GM18502 (cell line): Measurements from ENCODE around the gene PLCH2.
"Not testable (repeated sequence)": the region's sequence is repeated elsewhere in the genome, so short reads cannot be mapped to it uniquely, and the experiment has no call there.

Experiments
- ATAC-seq: cut with Tn5 transposase; IDR thresholded peaks from one replicate; pipeline ENCODE4 v1.9.1; 2021; ENCODE audit warnings: mild to moderate bottlenecking; ENCODE audit not compliant: unreplicated experiment, poor library complexity

PLCH2 gene

GRCh38 chr1:2459102-2459753 lies 16.9 kb upstream of the PLCH2 start:
- ATAC-seq: not testable (repeated sequence)

GRCh38 chr1:2459757-2460156 lies 16.3 kb upstream of the PLCH2 start:
- no peak for ATAC-seq

- ATAC-seq: no peak
These were observed 15.9 kb upstream of the PLCH2 start for GRCh38 chr1:2460203-2460602.

DNA sequence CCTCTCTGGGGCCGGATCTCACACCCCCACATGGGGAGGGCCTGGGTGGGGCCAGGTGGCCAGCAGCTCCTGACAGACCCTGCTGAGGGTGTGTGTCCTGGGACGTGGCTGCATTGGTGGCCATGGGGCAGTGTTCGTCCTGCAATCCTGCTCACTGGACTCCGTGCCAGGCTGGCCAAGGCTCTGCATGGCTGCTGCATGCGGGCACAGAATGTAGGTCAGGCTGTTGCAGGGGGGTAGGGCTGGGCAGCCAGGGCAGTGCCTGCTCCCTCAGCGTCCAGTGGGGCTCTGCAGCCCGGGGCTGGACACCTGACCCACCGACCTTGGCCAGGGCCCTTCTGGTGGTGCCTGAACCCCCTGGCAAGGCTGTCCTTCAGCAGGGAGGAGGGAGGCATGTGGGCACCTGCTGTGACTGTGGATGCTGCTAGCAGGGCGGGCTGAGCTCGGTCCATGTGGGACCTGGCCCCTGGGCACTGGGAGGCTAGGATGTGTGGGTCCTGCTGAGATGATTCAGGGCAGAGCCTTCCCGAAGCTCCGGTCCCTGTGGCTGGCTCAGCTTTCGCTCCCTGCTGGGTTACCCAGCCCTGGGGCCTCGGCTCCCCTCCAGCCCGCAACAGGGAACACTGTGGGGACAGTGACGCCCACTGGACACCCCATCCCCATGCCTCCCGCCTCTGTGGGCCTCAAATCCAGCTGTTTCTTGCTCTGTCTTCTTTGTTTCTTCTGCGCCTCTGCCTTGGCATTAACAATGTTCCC lies 14.9 kb upstream of the PLCH2 start:
- ATAC-seq: no peak

DNA sequence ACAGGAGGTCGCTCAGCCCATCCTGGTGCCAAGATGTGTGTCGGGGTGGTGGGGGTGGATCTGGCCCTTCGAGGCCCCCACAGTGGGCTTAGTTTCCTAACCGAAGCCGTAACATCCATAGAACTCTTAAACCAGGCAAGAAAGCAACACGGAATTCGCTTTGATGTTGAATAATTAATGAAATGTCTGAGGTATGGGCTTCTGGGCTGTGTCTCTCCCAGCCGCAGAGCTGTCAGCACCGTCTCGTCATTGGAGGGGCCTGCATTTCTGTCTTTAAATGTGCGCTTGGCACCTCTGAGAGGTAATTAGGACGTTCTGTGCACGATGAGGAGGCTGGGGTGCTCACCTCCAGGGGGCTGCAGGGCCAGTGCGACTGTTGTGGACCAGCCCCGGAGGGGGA lies 13.3 kb upstream of the PLCH2 start:
- ATAC-seq: no peak

GRCh38 chr1:2463396-2463795 lies 12.7 kb upstream of the PLCH2 start:
- ATAC-seq: no peak

DNA sequence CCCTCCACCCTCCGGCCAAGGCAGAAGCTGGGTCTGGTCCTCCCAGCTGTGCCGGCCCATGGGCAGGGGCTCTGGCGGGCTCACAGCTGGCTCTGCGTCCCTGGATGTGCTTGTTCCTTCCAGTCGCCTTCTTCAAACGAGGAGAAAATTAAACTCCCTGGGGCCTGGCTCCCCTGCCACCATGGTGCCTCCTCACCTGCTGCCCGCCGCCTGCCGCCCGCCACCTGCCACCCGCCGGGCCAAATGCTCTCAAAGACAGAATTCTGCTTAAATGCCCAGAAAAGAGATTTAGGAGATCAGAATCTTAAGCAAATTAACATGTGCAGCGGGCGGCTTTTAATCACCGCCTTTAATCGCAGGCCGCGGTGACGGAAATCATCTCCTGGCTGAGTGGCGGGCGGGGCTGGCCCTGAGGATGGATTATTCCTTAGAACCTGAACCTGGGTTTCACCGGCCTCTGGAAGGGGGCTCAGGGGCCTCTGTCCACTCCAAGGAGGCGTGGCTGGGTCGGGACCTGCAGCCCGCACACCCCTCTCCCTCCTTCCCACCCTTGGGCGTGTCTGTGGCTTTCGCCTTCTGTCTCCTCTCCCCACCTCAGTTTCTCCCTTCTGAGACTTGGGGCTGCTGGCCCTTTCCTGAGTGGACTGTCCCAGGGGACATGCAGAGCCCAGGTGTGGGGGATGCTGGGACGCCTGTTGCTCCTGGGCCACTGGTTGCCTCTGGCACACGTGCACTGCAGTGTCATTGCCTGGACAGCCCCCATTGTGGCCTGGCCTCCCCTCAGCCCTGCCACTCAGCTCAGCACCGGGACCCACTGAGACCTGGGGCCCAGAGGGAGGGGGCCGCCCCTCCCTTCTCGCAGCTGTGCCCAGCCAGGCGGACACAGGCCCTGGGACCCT lies 10.5 kb upstream of the PLCH2 start:
- ATAC-seq: no peak

- ATAC-seq: no peak
These were observed 9.8 kb upstream of the PLCH2 start for GRCh38 chr1:2466270-2466665.

DNA sequence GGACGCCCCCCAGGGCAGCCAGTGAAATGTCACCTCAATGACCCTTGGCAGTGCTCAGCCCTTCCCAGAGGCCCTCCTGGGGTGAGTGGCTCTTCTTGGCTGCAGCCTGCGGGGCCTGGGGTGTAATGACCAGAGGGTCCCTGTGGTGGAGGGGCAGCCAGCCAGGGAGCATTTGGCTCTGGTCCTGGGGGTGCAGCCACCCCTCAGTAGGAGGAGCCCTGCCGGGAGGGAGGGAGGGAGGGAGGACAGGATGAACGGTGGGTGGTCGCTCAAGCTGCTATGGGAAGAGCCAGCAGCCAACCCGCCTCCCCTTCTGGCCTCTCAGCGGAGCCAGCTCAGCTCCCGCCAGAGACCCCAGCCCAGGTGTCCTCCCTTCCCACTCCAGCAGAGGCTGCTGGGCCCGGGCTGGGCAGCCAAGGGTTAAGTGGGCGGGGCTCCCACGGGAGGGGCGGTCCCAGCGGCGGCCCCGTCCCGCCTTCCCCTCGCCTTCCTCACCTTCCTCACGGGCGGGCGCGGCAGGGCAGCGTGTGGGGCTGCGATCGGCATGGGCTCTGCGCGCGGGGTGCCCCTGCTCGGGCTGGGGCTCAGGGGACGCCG lies 9.0 kb upstream of the PLCH2 start:
- no peak for ATAC-seq

DNA sequence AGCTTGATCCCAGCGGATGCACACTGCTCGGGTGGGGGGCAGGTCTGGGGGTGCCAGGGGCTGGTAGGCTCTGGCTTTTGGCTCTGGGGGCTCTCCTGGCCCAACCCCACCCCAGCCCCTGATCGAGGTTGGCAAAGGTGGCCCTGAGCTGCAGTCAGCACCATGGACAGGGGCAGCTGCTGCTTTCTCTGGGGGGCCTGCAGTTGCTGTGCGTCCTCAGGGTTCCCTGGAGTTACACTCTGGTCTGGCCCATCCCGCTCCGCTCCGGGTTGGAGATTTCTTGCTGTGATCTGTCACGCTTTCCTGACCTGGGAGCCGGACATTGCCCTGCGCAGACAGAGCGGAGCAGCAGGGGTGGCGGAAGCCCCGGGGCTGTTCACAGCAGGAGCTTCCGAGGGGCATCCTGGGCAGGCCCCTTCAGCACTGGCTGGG lies 8.0 kb upstream of the PLCH2 start:
- ATAC-seq: no peak

- no peak for ATAC-seq
These were observed 7.5 kb upstream of the PLCH2 start for GRCh38 chr1:2468540-2468939.

DNA sequence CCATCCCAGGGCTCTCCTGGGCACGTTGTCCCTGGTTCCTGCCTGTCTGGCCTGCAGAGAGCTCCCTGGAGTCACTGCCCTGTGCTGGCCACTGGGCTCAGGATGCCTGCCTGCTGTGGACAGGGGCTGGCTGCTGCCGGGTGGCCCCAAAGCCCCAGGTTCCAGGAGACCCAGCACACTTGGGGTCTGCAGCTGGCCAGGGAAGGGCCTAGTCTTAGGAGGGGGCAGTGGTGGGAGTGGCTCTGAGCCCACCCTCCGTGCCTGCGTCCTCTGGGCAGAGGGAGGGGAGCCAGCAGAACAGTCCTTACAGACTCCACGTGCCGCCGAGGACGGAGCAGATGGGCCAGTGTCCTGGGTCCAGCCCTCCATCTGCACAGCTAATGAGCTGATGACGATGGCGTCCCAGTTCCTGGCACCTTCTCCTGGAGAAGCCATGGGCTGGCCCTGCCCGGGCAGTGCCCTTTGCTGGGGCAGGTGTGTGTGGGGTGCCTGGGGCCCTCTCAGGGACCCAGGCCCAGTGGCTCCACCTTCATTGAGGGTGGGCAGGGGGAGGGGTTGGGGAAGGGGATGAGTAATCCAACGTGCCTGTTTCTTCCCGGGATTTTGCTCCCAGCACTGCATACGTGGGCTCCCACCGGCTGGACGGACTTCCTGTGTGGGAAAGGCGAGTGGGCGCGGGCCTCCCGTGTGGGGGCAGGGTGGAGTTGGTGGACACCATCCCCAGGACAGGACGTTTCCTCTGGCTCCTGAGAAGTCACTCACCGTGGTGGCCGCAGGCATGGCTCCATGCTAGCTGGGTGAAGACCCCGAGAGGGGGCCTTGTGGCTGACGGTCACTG lies 6.8 kb upstream of the PLCH2 start:
- no peak for ATAC-seq

- no peak for ATAC-seq
These were observed 5.6 kb upstream of the PLCH2 start for GRCh38 chr1:2470290-2471158.

DNA sequence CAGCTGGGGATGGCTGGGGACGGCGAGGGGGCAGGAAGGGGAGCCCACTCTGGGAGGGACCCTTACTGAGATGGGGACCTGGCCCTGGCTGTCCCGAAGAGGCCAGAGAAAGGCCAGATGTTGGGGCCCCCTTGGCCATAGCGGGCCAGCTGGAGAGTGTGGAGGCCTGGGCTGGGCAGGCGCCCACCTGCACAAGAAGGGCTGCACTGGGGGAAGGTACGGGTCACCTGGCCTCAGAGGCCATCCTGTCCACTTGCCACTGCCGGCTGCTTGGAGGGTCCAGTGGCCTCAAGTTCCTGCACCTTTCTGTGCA lies 5.0 kb upstream of the PLCH2 start:
- ATAC-seq: no peak

DNA sequence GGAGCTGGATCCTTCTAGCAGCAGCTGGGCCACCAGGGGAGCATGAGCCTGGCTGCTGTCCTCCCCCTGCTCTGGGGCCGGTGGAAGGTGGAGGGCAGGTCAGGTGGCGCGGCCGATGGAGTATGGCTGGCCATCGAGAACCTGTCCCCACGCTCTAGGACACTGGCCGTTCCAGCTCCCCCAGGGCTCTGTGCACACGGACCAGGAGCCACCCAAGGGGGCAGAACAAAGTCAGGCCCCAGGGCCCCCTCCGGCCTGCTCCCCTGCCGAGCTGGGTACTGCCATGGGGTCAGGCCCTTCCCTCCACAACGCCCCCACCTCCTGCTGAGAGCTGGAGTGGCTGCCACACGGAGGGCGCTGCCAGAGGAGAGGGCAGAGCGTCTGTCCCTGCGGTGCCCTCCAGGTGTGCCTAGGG lies 4.5 kb upstream of the PLCH2 start:
- no peak for ATAC-seq

DNA sequence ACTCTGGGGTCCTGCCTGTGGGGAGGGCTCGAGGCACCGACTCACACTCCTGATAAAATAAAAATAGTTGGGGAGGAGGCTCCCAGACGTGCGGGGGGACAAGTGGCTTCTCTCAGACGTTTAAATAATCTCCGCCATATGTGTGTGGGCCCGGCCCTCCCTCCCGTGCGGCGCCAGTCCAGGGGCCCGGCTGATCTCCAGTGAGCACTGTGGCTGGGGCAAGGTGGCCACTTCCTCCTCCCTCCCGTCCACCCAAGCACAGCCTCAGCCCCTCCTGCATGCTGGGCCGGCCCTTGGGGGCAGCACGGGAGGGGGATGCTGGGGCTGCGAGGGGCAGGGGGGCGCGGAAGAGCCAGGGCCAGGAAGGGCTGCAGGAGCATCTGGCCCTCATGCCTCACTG lies 4.0 kb upstream of the PLCH2 start:
- no peak for ATAC-seq

DNA sequence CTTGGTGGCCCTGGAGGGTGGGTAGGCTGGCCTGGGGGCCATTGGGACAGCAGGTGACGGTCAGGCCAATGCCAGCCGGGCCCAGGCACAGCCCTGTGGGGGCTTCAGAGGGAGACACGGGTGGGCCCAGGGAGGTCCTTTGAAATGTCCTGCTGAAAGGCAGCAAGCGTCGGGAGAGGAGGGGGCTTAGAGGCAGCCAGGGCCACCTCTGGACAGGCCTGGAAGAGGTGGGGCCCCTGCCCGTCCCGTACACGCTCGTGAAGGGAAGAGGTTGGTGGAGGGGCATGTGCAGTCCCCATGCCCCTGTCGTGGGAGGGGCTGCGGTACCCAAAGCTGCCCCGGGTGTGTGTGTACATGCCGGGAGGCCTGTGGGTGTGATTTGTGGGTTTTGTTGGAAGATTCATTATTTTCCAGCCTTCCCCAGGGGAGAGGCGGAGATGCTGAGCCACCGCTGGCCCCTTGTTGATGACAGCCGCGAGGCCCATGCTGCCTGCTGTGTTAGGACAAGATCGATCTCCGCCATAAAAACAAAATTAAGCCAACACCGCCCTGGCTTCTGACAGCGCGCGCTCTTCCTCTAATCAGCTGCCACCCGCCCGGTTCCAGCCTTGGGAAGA lies 3.4 kb upstream of the PLCH2 start:
- ATAC-seq: no peak

- ATAC-seq: no peak
These were observed 2.9 kb upstream of the PLCH2 start for GRCh38 chr1:2473198-2473597.
